Spleen (tissue), 11 donors: ENCODE data around the gene BCL2. TPM values are rescaled to one million over a fixed set of nuclear protein-coding genes. Genes with fewer than 3 reads are reported as not detected.
A peak's percentile ranks its signal among the peaks of the same experiment; 100 is the strongest.

Experiments
- DNase-seq: peaks from one replicate; pipeline ENCODE4 v3.0.0-alpha.2; 2020
- H3K27ac ChIP-seq, 8 donors: fragments of 200-600 bp; sonication (generic) in 7 of 8; 1 replicate in 4 of 8; 2 replicates in 4 of 8; pipeline versions ENCODE4 v1.5.0 to v1.8.0; 2016 to 2021; ENCODE audit warnings: inconsistent platforms in 4 of 8, mild to moderate bottlenecking in 4 of 8, moderate library complexity in 1 of 8
- H3K27me3 ChIP-seq, 7 donors: fragments of 200-600 bp; sonication (generic) in 6 of 7; replicated peaks in 1 of 7; 1 replicate in 4 of 7; 2 replicates in 3 of 7; pipeline versions ENCODE4 v1.5.0 to v1.8.0; 2016 to 2021; ENCODE audit warnings: inconsistent platforms in 3 of 7, mild to moderate bottlenecking in 1 of 7
- H3K36me3 ChIP-seq, 6 donors: fragments of 200-600 bp; sonication (generic) in 5 of 6; 1 replicate in 4 of 6; 2 replicates in 2 of 6; pipeline versions ENCODE4 v1.5.0 to v1.8.0; 2016 to 2021; ENCODE audit warnings: inconsistent platforms in 2 of 6
- H3K4me1 ChIP-seq, 6 donors: fragments of 200-600 bp; sonication (generic) in 5 of 6; 1 replicate in 3 of 6; 2 replicates in 3 of 6; pipeline versions ENCODE4 v1.5.0 to v1.8.0; 2016 to 2021; ENCODE audit warnings: inconsistent platforms in 3 of 6
- H3K4me3 ChIP-seq, 8 donors: fragments of 200-600 bp; sonication (generic) in 7 of 8; 1 replicate in 4 of 8; 2 replicates in 4 of 8; pipeline versions ENCODE4 v1.5.0 to v1.8.0; 2016 to 2021; ENCODE audit warnings: inconsistent platforms in 4 of 8, mild to moderate bottlenecking in 4 of 8, moderate library complexity in 2 of 8
- H3K9me3 ChIP-seq, 8 donors: fragments of 200-600 bp; sonication (generic) in 7 of 8; 1 replicate in 4 of 8; 2 replicates in 4 of 8; pipeline versions ENCODE4 v1.5.0 to v1.8.0; 2016 to 2021; ENCODE audit warnings: inconsistent platforms in 4 of 8
- POLR2A ChIP-seq, 3 donors: fragments of 450-650 bp; IDR thresholded peaks; one replicate each; pipeline ENCODE4 v1.5.1; 2017; ENCODE audit warnings: antibody characterized with exemption in 3 of 3, mild to moderate bottlenecking in 1 of 3
- POLR2AphosphoS5 ChIP-seq, 3 donors: sonication (generic); formaldehyde crosslinking; IDR thresholded peaks; one replicate each; pipeline ENCODE4 v1.5.1; 2017; ENCODE audit warnings: antibody characterized with exemption in 3 of 3
- WGBS, 5 donors: extraction: QIAGEN DNeasy Blood & Tissue Kit in 3 of 5; methylation state at CpG; one replicate each; pipeline versions ENCODE4 v1.1.5 to v1.1.7; 2013 to 2018; 5-methylcytosine and 5-hydroxymethylcytosine counted together
- intact Hi-C: fragments of 100-400 bp; cut with DNase I; formaldehyde crosslinking; loops from one replicate; pipeline ENCODE4 v1.15.0; 2023; ENCODE audit warnings: low total_unique reads
- polyA plus RNA-seq, 3 donors: library from polyadenylated mRNA; stranded (reverse); fragments of 200-250 nt; gene quantifications; one replicate each; pipeline ENCODE4 v1.2.1, GENCODE V29; 2013
- total RNA-seq, 7 donors: library from RNA; depleted of rRNA in 3 of 7; stranded (reverse); fragments of >200 nt in 3 of 7; fragmentation: NEBNext Ultra II Directional in 4 of 7; extraction: Animal tissue kit (Norgen Biotek cat#: 25700) in 4 of 7; gene quantifications; one replicate each; pipeline versions ENCODE4 v1.1.0 to v1.2.1, GENCODE V29; 2016 to 2021
- TF ChIP-seq, protein P1 (sequence below), 11 experiments: fragments of 200-600 bp in 7 of 11; fragments of 450-650 bp in 4 of 11; sonication (generic) in 4 of 11; IDR thresholded peaks in 8 of 11; conservative IDR thresholded peaks in 3 of 11; 1 replicate in 7 of 11; 2 replicates in 4 of 11; pipeline versions ENCODE4 v1.4.0 to v1.8.0; 2016 to 2021; ENCODE audit warnings: antibody characterized with exemption in 11 of 11, inconsistent platforms in 4 of 11, mild to moderate bottlenecking in 1 of 11
- donor health status: healthy with polysubstance abuse.
- donor health status: DM: no; HTN: no; CAD: no; lungs with moderate emphysema.
- donor health status: DM: no; HTN: no; CAD: no.
- donor health status: Bipolar disorder and iron deficiency.
- donor health status: healthy.
- donor health status: DM: no; HTN: no; CAD: no.
- donor health status: DM: yes; HTN: yes; CAD: no.

Gene BCL2
- total and polyA plus RNA-seq, 10 donors = 9.6 to 112 (median 69.1) TPM

- WGBS, 5 donors = 81 to 92% (median 90%) methylated on average over 4 of the region's 4 CpGs
- H3K27ac ChIP-seq = peak overlapping the region in 7 of 8 donors; percentile 42 to 79 (median 59)
- peaks cover 0 to 4% (median 0%) of the 10 kb centered on the region in 6 donors for H3K36me3 ChIP-seq
- H3K27me3 ChIP-seq = no peaks in the 10 kb centered on the region
- peaks cover 15 to 91% (median 69%) of the 10 kb centered on the region in 6 donors for H3K4me1 ChIP-seq
- H3K4me3 ChIP-seq = no peak overlapping the region
- intact Hi-C loops = no loop called here
- TF ChIP-seq, protein P1, sequence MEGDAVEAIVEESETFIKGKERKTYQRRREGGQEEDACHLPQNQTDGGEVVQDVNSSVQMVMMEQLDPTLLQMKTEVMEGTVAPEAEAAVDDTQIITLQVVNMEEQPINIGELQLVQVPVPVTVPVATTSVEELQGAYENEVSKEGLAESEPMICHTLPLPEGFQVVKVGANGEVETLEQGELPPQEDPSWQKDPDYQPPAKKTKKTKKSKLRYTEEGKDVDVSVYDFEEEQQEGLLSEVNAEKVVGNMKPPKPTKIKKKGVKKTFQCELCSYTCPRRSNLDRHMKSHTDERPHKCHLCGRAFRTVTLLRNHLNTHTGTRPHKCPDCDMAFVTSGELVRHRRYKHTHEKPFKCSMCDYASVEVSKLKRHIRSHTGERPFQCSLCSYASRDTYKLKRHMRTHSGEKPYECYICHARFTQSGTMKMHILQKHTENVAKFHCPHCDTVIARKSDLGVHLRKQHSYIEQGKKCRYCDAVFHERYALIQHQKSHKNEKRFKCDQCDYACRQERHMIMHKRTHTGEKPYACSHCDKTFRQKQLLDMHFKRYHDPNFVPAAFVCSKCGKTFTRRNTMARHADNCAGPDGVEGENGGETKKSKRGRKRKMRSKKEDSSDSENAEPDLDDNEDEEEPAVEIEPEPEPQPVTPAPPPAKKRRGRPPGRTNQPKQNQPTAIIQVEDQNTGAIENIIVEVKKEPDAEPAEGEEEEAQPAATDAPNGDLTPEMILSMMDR (IDR thresholded peaks at IDR 0.05 in 8 of 11, conservative IDR thresholded peaks at IDR 0.05 in 3 of 11) = no peak
- TF ChIP-seq POLR2A (IDR thresholded peaks at IDR 0.05) (no peak), POLR2AphosphoS5 (IDR thresholded peaks at IDR 0.05) (no peak)
- DNase-seq = no peak
- no peaks in the 10 kb centered on the region for H3K9me3 ChIP-seq
These were observed 48.4 kb downstream of the BCL2 start for GRCh38 chr18:63271148-63271547.

- H3K4me3 ChIP-seq = no peak overlapping the region
- 80 to 88% (median 83%) methylated on average over 8 of the region's 8 CpGs for WGBS, 5 donors
- no peaks in the 10 kb centered on the region for H3K27me3 ChIP-seq
- H3K4me1 ChIP-seq = peaks cover 18 to 82% (median 60%) of the 10 kb centered on the region in 6 donors
- DNase-seq = no peak
- peak overlapping the region in 1 of 8 donors; percentile 46 for H3K27ac ChIP-seq
- H3K36me3 ChIP-seq = no peaks in the 10 kb centered on the region
- TF ChIP-seq, protein P1 (IDR thresholded peaks at IDR 0.05 in 8 of 11, conservative IDR thresholded peaks at IDR 0.05 in 3 of 11) = no peak
- TF ChIP-seq POLR2A (IDR thresholded peaks at IDR 0.05) = no peak
- TF ChIP-seq POLR2AphosphoS5 (IDR thresholded peaks at IDR 0.05) = no peak
- H3K9me3 ChIP-seq = no peaks in the 10 kb centered on the region
- intact Hi-C loops = no loop called here
These were observed 51.4 kb downstream of the BCL2 start for GRCh38 chr18:63267975-63268721.

- intact Hi-C loops = no loop called here
- no peaks in the 10 kb centered on the region for H3K9me3 ChIP-seq
- H3K4me1 ChIP-seq = peaks cover 13 to 82% (median 57%) of the 10 kb centered on the region in 6 donors
- peak overlapping the region in 5 of 8 donors; percentile 10 to 68 (median 46) for H3K27ac ChIP-seq
- peaks cover 0 to 3% (median 0%) of the 10 kb centered on the region in 6 donors for H3K36me3 ChIP-seq
- TF ChIP-seq POLR2A (IDR thresholded peaks at IDR 0.05) = no peak
- peak in 2 of 3 donors; percentile 16 to 27 for TF ChIP-seq POLR2AphosphoS5 (IDR thresholded peaks at IDR 0.05)
- DNase-seq = no peak
- WGBS, 5 donors = 58 to 71% (median 68%) methylated on average over 8 of the region's 8 CpGs
- H3K4me3 ChIP-seq = no peak overlapping the region
- no peaks in the 10 kb centered on the region for H3K27me3 ChIP-seq
These were observed 52.4 kb downstream of the BCL2 start for GRCh38 chr18:63266888-63267790.

GRCh38 chr18:63265326-63265725, 54.2 kb downstream of the BCL2 start:
- Histone ChIP-seq H3K9me3 (no peaks in the 10 kb centered on the region), H3K27me3 (no peaks in the 10 kb centered on the region), H3K4me1 (peaks cover 6 to 76% (median 42%) of the 10 kb centered on the region in 6 donors), H3K27ac (no peak overlapping the region), H3K4me3 (no peak overlapping the region), H3K36me3 (peaks cover 0 to 4% (median 0%) of the 10 kb centered on the region in 6 donors)
- TF ChIP-seq POLR2AphosphoS5 (IDR thresholded peaks at IDR 0.05) (no peak), POLR2A (IDR thresholded peaks at IDR 0.05) (no peak)
- TF ChIP-seq, protein P1 (IDR thresholded peaks at IDR 0.05 in 8 of 11, conservative IDR thresholded peaks at IDR 0.05 in 3 of 11) = no peak
- DNase-seq = no peak
- intact Hi-C loops = no loop called here
- 88 to 96% (median 89%) methylated on average over 3 of the region's 3 CpGs for WGBS, 5 donors
